NT2/D1 (cell line): ENCODE data around the gene PTK6.
A peak's percentile ranks its signal among the peaks of the same experiment; 100 is the strongest.

Experiments used
- DNase-seq: peaks from one replicate; pipeline ENCODE4 v3.0.0-alpha.2; 2011; ENCODE audit warnings: low read depth, low spot score
- H3K27me3 ChIP-seq: 2 replicates; pipeline ENCODE4 v1.6.0; 2011; ENCODE audit warnings: mild to moderate bottlenecking; ENCODE audit not compliant: insufficient read length, insufficient read depth
- H3K36me3 ChIP-seq: 2 replicates; pipeline ENCODE4 v1.6.1; 2011; ENCODE audit warnings: mild to moderate bottlenecking, low read length, mixed read lengths; ENCODE audit not compliant: insufficient read depth, insufficient read length
- H3K4me1 ChIP-seq: 2 replicates; pipeline ENCODE4 v1.5.1; 2011; ENCODE audit not compliant: insufficient read depth, insufficient read length
- H3K4me3 ChIP-seq: 2 replicates; pipeline ENCODE4 v1.5.1; 2011; ENCODE audit warnings: low read depth; ENCODE audit not compliant: insufficient read length
- H3K9ac ChIP-seq: 2 replicates; pipeline ENCODE4 v1.6.0; 2011; ENCODE audit warnings: low read depth; ENCODE audit not compliant: insufficient read length
- H3K9me3 ChIP-seq: 2 replicates; pipeline ENCODE4 v1.5.1; 2011; ENCODE audit warnings: mild to moderate bottlenecking, low read length; ENCODE audit not compliant: insufficient read depth
- SUZ12 ChIP-seq: IDR thresholded peaks from 2 replicates; pipeline ENCODE4 v1.6.1; 2011; ENCODE audit not compliant: insufficient read length, insufficient read depth; ENCODE audit errors: extremely low read depth
- YY1 ChIP-seq: IDR thresholded peaks from 2 replicates; pipeline ENCODE4 v1.6.1; 2011; ENCODE audit not compliant: insufficient read length, insufficient read depth
- ZNF274 ChIP-seq: IDR thresholded peaks from 2 replicates; pipeline ENCODE4 v1.6.1; 2011; ENCODE audit warnings: mild to moderate bottlenecking, low read depth, low read length

PTK6 gene

DNA sequence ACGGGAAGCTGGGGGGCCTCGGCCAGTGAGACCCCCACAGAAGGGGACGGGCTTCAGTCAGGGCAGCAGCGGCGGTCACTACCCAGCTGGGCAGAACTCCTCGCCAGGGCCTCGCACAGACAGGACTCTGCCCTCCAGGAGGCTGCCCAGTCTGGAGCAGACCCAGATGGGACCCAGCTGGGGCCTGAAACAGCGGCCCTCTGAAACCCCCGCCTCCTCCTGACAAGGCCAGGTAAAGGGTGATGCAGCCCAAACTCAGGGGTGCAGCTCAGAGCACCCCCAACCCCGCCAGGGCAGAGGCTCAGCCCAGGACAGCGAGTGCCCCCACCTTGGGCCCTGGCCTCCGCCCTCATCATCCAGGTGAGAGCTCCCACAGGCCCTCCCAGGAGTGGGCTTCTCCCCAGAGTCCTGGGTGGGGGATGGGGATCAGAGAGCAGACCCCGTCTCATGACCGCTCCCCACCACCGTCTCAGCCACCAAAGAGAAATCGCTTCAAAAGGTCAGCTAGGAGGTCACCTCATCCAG lies 40.5 kb downstream of the PTK6 start:
- Histone ChIP-seq H3K9ac (peak overlapping the region; percentile 58), H3K9me3 (no peaks in the 10 kb centered on the region), H3K27me3 (peaks cover 19% of the 10 kb centered on the region), H3K4me1 (peaks cover 30% of the 10 kb centered on the region), H3K4me3 (no peak overlapping the region), H3K36me3 (peaks cover 49% of the 10 kb centered on the region)
- TF ChIP-seq ZNF274: no peak
- no peak for TF ChIP-seq SUZ12
- no peak for DNase-seq

DNA sequence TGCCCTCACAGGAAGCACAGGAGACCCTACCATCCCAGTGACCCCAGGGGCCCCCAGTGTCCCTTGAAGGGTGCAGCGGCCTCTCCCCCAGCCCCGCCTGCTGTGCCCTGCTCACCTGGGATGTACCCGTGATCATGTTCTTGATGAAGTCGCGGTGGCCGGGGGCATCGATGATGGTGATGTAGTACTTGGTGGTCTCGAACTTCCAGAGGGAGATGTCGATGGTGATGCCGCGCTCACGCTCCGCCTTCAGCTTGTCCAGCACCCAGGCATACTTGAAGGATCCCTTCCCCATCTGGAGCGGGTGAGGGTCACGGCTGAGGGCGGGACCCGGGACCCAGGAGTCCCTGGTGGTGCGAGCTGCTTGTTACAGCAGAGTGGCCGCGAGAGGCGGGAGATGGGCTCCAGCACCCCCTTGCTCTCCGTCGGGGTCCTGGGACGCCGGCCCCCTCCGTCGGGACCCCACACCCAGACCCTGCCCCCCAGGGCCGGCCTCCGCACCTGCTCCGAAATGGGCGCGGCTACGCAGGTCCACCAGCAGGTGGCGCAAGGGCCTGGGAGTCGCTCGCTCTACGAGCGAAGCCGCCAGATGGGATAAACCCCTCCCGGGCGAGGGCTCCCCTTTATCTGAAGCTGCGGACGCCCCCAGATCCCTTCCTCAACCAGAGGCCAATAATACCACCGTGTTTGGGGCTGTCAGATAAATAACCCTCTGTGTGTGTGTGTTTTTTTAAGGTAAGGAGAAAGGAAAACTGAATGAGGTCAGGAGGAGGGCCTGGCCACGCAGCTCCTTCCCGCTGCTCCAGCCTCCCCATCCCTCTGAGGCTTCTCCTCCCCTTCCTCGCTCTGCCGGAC lies 41.2 kb downstream of the PTK6 start:
- peaks cover 56% of the 10 kb centered on the region for H3K36me3 ChIP-seq
- H3K4me1 ChIP-seq: peaks cover 30% of the 10 kb centered on the region
- H3K9me3 ChIP-seq: no peaks in the 10 kb centered on the region
- DNase-seq: no peak
- H3K9ac ChIP-seq: peak overlapping the region; percentile 58
- no peak overlapping the region for H3K4me3 ChIP-seq
- H3K27me3 ChIP-seq: peaks cover 19% of the 10 kb centered on the region
- no peak for TF ChIP-seq SUZ12

DNA sequence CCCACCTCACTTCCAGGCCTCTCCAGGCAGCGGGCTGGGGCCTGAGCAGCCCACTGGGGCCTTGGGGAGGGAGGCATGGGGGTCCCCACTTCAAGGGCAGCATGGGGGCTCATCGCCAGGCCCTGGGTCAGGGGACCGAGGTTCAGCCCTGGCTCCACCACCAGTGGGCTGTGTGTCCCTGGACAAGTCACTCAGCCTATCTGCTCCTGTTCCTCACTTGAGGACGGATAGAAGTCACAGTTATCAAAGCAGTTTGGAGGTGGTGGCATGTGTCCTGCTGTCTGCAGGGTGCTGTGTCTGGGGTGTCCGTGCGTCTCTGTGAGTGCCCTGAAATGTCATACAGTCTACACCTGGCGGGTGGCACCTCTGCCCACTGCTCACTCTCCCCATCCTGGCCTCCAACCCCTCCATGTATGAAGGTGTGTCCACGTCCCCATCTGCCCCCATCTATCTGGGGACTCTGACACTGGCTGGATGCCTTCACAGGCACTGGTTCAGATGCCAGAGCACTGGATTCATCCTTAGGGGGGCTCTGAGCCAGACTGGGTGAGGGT lies 41.9 kb downstream of the PTK6 start:
- Histone ChIP-seq H3K4me3 (no peak overlapping the region), H3K9me3 (no peaks in the 10 kb centered on the region), H3K4me1 (peaks cover 30% of the 10 kb centered on the region), H3K27me3 (peaks cover 15% of the 10 kb centered on the region), H3K36me3 (peaks cover 63% of the 10 kb centered on the region), H3K9ac (no peak overlapping the region)
- no peak for DNase-seq
- TF ChIP-seq SUZ12: no peak

DNA sequence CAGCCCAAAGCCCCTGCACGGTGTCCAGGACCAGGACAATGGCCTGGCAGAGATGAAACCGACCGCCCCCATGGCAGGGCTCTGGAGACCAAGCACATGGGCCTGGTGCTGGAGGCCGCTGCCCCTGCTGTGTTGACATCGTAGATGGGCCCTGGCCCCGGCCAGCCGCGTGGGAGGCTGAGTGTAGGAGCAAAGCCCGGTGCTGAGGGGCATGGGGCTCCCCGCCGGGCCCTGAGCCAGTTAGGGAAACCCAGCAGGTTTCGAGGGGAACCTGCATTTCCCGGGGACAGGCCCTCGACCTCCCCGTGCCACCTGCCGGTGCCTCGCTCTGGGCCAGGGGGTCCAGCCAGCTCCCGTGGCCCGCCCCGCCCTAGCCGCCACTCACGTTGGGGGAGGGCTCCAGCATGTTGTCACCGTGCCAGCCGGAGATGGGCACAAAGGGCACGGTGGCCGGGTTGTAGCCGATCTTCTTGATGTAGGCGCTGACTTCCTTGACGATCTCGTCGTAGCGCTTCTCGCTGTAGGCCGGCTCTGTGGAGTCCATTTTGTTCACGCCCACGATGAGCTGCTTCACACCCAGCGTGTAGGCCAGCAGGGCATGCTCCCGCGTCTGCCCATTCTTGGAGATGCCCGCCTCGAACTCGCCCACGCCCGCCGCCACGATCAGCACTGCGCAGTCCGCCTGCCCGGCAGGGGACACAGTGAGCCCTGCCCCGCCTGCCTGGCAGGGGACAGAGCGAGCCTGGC lies 42.6 kb downstream of the PTK6 start:
- peaks cover 66% of the 10 kb centered on the region for H3K36me3 ChIP-seq
- H3K4me3 ChIP-seq: no peak overlapping the region
- no peaks in the 10 kb centered on the region for H3K9me3 ChIP-seq
- H3K4me1 ChIP-seq: peaks cover 29% of the 10 kb centered on the region
- no peak for DNase-seq
- H3K9ac ChIP-seq: no peak overlapping the region
- H3K27me3 ChIP-seq: peaks cover 10% of the 10 kb centered on the region
- TF ChIP-seq ZNF274 (no peak), SUZ12 (no peak), YY1 (no peak)

DNA sequence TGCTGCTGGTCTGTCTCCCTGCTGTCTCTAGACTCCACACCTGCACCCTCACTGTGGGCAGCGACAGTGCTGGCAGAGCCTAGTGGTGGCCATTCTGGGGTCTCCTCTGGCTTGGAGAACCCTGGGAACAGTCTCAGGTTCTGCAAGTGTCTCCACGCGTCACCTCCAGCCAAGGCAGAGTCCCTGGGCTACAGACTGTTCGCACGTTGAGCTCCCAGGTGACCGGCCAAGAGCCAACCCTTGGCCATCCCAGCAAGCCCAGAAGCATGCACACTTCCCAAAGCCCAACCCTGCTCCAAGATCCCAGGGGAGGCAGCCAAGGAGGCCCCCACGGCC lies 43.1 kb downstream of the PTK6 start:
- H3K4me1 ChIP-seq: peaks cover 25% of the 10 kb centered on the region
- no peak for DNase-seq

DNA sequence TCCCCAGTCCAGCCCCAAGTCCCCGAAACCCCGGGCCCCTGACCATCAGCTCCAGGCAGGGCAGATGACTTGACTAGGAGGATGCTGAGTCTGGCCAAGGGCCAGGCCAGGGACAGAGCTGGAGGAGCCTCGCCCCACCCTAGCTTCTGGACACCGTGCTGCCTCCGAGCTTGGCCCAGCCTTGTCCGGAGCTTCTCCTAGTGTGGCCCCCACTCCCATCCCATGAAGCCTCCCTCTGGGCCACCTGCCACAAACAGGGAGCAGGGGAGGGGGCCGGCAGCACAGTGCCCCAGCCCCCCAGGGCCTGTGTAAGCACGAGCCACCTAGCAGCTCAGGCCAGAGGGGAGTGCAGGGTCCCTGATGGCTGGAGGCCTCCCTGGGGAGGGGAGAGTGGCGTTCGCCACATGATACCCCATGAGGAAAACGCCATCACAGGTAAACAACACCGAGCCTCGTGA lies 43.6 kb downstream of the PTK6 start:
- H3K4me1 ChIP-seq: peaks cover 25% of the 10 kb centered on the region
- H3K9ac ChIP-seq: no peak overlapping the region
- no peak for DNase-seq
- no peak overlapping the region for H3K4me3 ChIP-seq
- TF ChIP-seq SUZ12 (no peak), YY1 (no peak), ZNF274 (no peak)
- H3K27me3 ChIP-seq: peaks cover 6% of the 10 kb centered on the region
- no peaks in the 10 kb centered on the region for H3K9me3 ChIP-seq
- H3K36me3 ChIP-seq: peaks cover 75% of the 10 kb centered on the region

More for the DNA sequence above, 43.1 kb downstream of the PTK6 start:
- no peaks in the 10 kb centered on the region for H3K9me3 ChIP-seq
- no peak overlapping the region for H3K9ac ChIP-seq
- TF ChIP-seq YY1: no peak
- no peak for TF ChIP-seq SUZ12
- TF ChIP-seq ZNF274: no peak
- H3K27me3 ChIP-seq: peaks cover 6% of the 10 kb centered on the region
- H3K4me3 ChIP-seq: no peak overlapping the region
- peaks cover 71% of the 10 kb centered on the region for H3K36me3 ChIP-seq

DNA sequence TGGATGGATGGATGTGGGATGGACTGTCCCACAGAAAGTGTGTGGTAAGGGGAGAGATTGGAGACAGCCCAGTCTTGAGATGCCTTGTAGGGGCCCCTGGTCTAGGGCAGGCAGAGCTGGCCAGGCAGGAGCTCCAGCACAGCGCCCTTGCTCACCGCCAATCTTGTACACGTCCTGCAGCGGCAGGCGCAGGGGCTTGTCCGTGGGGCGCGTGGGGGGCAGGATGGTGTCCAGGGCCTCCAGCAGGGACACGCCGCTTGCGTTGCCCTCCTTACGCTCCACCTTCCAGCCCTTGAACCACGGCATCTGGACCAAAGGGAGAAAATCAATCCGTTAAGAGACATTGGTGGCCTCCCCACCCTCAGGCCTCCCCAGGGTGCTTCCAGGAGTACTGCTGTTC lies 44.2 kb downstream of the PTK6 start:
- peaks cover 78% of the 10 kb centered on the region for H3K36me3 ChIP-seq
- no peak for DNase-seq
- H3K27me3 ChIP-seq: peaks cover 2% of the 10 kb centered on the region

More for the DNA sequence above, 44.2 kb downstream of the PTK6 start:
- no peak overlapping the region for H3K4me3 ChIP-seq
- H3K4me1 ChIP-seq: peaks cover 25% of the 10 kb centered on the region
- H3K9me3 ChIP-seq: no peaks in the 10 kb centered on the region
- H3K9ac ChIP-seq: no peak overlapping the region
- no peak for TF ChIP-seq SUZ12
- TF ChIP-seq YY1: no peak
- no peak for TF ChIP-seq ZNF274
